PC-3 (cell line): ENCODE data around the gene AJM1. TPM values are rescaled to one million over a fixed set of nuclear protein-coding genes. Genes with fewer than 3 reads are reported as not detected.

Source experiments
- ATAC-seq: fragments of 200-7000 bp; cut with Tn5 transposase; 2 replicates; pipeline ENCODE4 v1.9.1; 2020; ENCODE audit warnings: mild to moderate bottlenecking, moderate library complexity
- BruUV-seq: library from RNA; stranded (reverse); fragments of 400-500 nt; replicated peaks from 2 replicates; lab custom pipeline; 2021; lab: Mats Ljungman, UMichigan
- CTCF ChIA-PET: fragments of 300-600 bp; sonication (Branson Sonifier 250); formaldehyde crosslinking; loops from one replicate; lab custom pipeline; 2022; ENCODE audit warnings: antibody characterized with exemption; lab: Charles Lee
- POLR2A ChIA-PET: fragments of 300-600 bp; sonication (Branson Sonifier 250); formaldehyde crosslinking; loops from one replicate; lab custom pipeline; 2022; ENCODE audit warnings: antibody characterized with exemption; ENCODE audit not compliant: unreplicated experiment; lab: Charles Lee
- DNase-seq: peaks from one replicate; pipeline ENCODE4 v3.0.0-alpha.2; 2015
- H2AFZ ChIP-seq: fragments of 300-600 bp; sonication (generic); 2 replicates; pipeline ENCODE4 v1.6.0; 2016; ENCODE audit warnings: antibody characterized with exemption, low read length
- H3F3A ChIP-seq: fragments of 300-600 bp; sonication (generic); one replicate; pipeline ENCODE4 v1.6.0; 2017; ENCODE audit warnings: antibody characterized with exemption, low read length, control low read depth, mild to moderate bottlenecking; ENCODE audit not compliant: unreplicated experiment
- H3K27ac ChIP-seq: fragments of 300-600 bp; sonication (generic); 2 replicates; pipeline ENCODE4 v1.5.1; 2016; ENCODE audit warnings: mild to moderate bottlenecking, low read length
- H3K27me3 ChIP-seq: fragments of 300-600 bp; sonication (generic); 2 replicates; pipeline ENCODE4 v1.6.1; 2016; ENCODE audit warnings: low read length, mixed read lengths
- H3K36me3 ChIP-seq: fragments of 300-600 bp; sonication (generic); 2 replicates; pipeline ENCODE4 v1.6.1; 2016; ENCODE audit warnings: low read depth, mixed run types, low read length, mixed read lengths
- H3K4me1 ChIP-seq: fragments of 300-600 bp; sonication (generic); 2 replicates; pipeline ENCODE4 v1.5.1; 2016; ENCODE audit warnings: low read length; ENCODE audit not compliant: insufficient read depth
- H3K4me2 ChIP-seq: fragments of 300-600 bp; sonication (generic); 2 replicates; pipeline ENCODE4 v1.6.0; 2016; ENCODE audit warnings: low read length
- H3K4me3 ChIP-seq: fragments of 300-600 bp; sonication (generic); 2 replicates; pipeline ENCODE4 v1.5.1; 2016; ENCODE audit warnings: mild to moderate bottlenecking, low read length, mixed read lengths
- H3K79me2 ChIP-seq: fragments of 300-600 bp; sonication (generic); 2 replicates; pipeline ENCODE4 v1.6.1; 2017; ENCODE audit warnings: low read length, mixed read lengths
- H3K9ac ChIP-seq: fragments of 300-600 bp; sonication (generic); 2 replicates; pipeline ENCODE4 v1.6.0; 2016; ENCODE audit warnings: mild to moderate bottlenecking, low read length
- H3K9me2 ChIP-seq: fragments of 300-600 bp; sonication (generic); replicated peaks from 2 replicates; pipeline ENCODE4 v1.6.1; 2016; ENCODE audit warnings: mixed run types, low read length, mixed read lengths
- H3K9me3 ChIP-seq: fragments of 300-600 bp; sonication (generic); 2 replicates; pipeline ENCODE4 v1.6.1; 2016; ENCODE audit warnings: low read length, mixed read lengths
- H4K20me1 ChIP-seq: fragments of 300-600 bp; sonication (generic); 2 replicates; pipeline ENCODE4 v1.6.1; 2016; ENCODE audit warnings: low read length, mixed read lengths
- EZH2 ChIP-seq: fragments of 300-600 bp; sonication (generic); IDR thresholded peaks from one replicate; pipeline ENCODE4 v1.6.1; 2017; ENCODE audit warnings: antibody characterized with exemption, mild to moderate bottlenecking, low read length; ENCODE audit not compliant: unreplicated experiment
- EZH2phosphoT487 ChIP-seq: fragments of 300-600 bp; sonication (generic); IDR thresholded peaks from 2 replicates; pipeline ENCODE4 v1.6.1; 2018; ENCODE audit warnings: mild to moderate bottlenecking, antibody characterized with exemption, low read length, borderline replicate concordance
- intact Hi-C: fragments of 100-400 bp; cut with micrococcal nuclease; formaldehyde crosslinking; loops from 2 replicates; pipeline ENCODE4 v1.9.0; 2023
- total RNA-seq: library from RNA; depleted of rRNA; stranded (reverse); fragments of >200 nt; gene quantifications from 2 replicates; pipeline ENCODE4 v1.2.3, GENCODE V29; 2014
- TF ChIP-seq, protein P1 (sequence below): fragments of 300-600 bp; sonication (generic); conservative IDR thresholded peaks from 2 replicates; pipeline ENCODE4 v1.5.1; 2017; ENCODE audit warnings: antibody characterized with exemption, low read depth, mild to moderate bottlenecking, low read length

Gene AJM1
- total RNA-seq, 1 experiment from 2014 or later: 1.4 TPM

DNA sequence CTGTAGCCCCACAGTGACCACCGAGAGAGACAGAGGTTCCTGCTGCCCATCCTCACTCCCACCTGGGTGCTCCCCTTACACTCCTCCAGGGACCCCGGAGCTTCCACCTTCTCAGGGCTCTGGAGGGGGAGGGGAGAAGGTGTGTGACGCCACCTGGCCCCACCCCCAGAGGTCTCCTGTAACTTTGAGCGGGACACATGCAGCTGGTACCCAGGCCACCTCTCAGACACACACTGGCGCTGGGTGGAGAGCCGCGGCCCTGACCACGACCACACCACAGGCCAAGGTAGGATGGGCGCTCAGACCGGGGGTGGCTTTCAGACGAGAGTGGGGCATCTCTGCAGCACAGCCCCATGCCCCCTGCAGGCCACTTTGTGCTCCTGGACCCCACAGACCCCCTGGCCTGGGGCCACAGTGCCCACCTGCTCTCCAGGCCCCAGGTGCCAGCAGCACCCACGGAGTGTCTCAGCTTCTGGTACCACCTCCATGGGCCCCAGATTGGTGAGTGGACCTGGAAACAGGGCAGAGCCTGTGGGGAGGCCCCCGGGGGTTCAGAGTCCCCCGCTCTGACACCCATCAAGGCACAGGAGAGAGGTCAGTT is 14.4 kb downstream of the AJM1 start:
- TF ChIP-seq EZH2: no peak
- ATAC-seq (no peak), DNase-seq (no peak)
- intact Hi-C loops: no loop called here
- no peak overlapping the region for H2AFZ ChIP-seq
- BruUV-seq: no TSS peak
- POLR2A ChIA-PET: interaction anchor here (0.5 kb wide), 1 partner anchor 77 kb away, joined by 3 read pairs; no protein-coding TSS in a partner anchor
- no peaks in the 10 kb centered on the region for H3F3A ChIP-seq
- CTCF ChIA-PET: no interaction called here
- H3K9ac ChIP-seq: no peak overlapping the region
- no peaks in the 10 kb centered on the region for H3K27me3 ChIP-seq
- no peak overlapping the region for H3K4me2 ChIP-seq
- no peaks in the 10 kb centered on the region; the same call in 1 of the 2 replicates for H3K36me3 ChIP-seq
- no peaks in the 10 kb centered on the region for H3K79me2 ChIP-seq
- H3K4me1 ChIP-seq: no peaks in the 10 kb centered on the region
- H3K4me3 ChIP-seq: no peak overlapping the region
- H3K27ac ChIP-seq: no peak overlapping the region
- no peaks in the 10 kb centered on the region for H3K9me3 ChIP-seq
- no peaks in the 10 kb centered on the region for H4K20me1 ChIP-seq
- no peaks in the 10 kb centered on the region for H3K9me2 ChIP-seq

GRCh38 chr9:136857166-136857565 is 14.9 kb downstream of the AJM1 start:
- CTCF ChIA-PET: no interaction called here
- POLR2A ChIA-PET: no interaction called here
- ATAC-seq: no peak
- Histone ChIP-seq H3F3A (no peaks in the 10 kb centered on the region), H3K79me2 (no peaks in the 10 kb centered on the region), H3K27me3 (no peaks in the 10 kb centered on the region), H3K9ac (no peak overlapping the region), H3K9me2 (no peaks in the 10 kb centered on the region), H3K36me3 (no peaks in the 10 kb centered on the region; the same call in 1 of the 2 replicates), H3K9me3 (no peaks in the 10 kb centered on the region), H3K4me1 (no peaks in the 10 kb centered on the region), H3K27ac (no peak overlapping the region), H4K20me1 (no peaks in the 10 kb centered on the region), H2AFZ (no peak overlapping the region), H3K4me3 (no peak overlapping the region), H3K4me2 (no peak overlapping the region)
- no TSS peak for BruUV-seq
- DNase-seq: no peak
- intact Hi-C loops: no loop called here
- TF ChIP-seq EZH2phosphoT487 (no peak), EZH2 (no peak)
- TF ChIP-seq, protein P1, sequence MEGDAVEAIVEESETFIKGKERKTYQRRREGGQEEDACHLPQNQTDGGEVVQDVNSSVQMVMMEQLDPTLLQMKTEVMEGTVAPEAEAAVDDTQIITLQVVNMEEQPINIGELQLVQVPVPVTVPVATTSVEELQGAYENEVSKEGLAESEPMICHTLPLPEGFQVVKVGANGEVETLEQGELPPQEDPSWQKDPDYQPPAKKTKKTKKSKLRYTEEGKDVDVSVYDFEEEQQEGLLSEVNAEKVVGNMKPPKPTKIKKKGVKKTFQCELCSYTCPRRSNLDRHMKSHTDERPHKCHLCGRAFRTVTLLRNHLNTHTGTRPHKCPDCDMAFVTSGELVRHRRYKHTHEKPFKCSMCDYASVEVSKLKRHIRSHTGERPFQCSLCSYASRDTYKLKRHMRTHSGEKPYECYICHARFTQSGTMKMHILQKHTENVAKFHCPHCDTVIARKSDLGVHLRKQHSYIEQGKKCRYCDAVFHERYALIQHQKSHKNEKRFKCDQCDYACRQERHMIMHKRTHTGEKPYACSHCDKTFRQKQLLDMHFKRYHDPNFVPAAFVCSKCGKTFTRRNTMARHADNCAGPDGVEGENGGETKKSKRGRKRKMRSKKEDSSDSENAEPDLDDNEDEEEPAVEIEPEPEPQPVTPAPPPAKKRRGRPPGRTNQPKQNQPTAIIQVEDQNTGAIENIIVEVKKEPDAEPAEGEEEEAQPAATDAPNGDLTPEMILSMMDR: no peak

GRCh38 chr9:136857581-136858412 is 15.5 kb downstream of the AJM1 start:
- no peaks in the 10 kb centered on the region for H3K4me1 ChIP-seq
- H3F3A ChIP-seq: no peaks in the 10 kb centered on the region
- H3K36me3 ChIP-seq: peaks cover 1% of the 10 kb centered on the region; the same call in 1 of the 2 replicates
- no peaks in the 10 kb centered on the region for H3K9me2 ChIP-seq
- no peaks in the 10 kb centered on the region for H3K79me2 ChIP-seq
- intact Hi-C loops: no loop called here
- no peak for DNase-seq
- CTCF ChIA-PET: no interaction called here
- no peaks in the 10 kb centered on the region for H3K9me3 ChIP-seq
- POLR2A ChIA-PET: interaction anchor here (0.7 kb wide), 1 partner anchor 61 kb away, joined by 3 read pairs; the partner anchor contains the start of gene CCDC183
- no peak for TF ChIP-seq EZH2phosphoT487
- no peak overlapping the region for H3K4me2 ChIP-seq
- BruUV-seq: no TSS peak
- H3K4me3 ChIP-seq: no peak overlapping the region
- H3K27ac ChIP-seq: no peak overlapping the region
- no peak overlapping the region for H3K9ac ChIP-seq
- ATAC-seq: no peak
- no peaks in the 10 kb centered on the region for H3K27me3 ChIP-seq
- no peaks in the 10 kb centered on the region for H4K20me1 ChIP-seq
- H2AFZ ChIP-seq: no peak overlapping the region
